CD14-positive monocyte (primary cell): ENCODE results near the gene FLT1. TPM values are rescaled to one million over a fixed set of nuclear protein-coding genes. Genes with fewer than 3 reads are reported as not detected.

Experiments used
- DNase-seq, 3 donors: peaks; one replicate each; pipeline ENCODE4 v3.0.0-alpha.2; 2011 to 2022
- H2AFZ ChIP-seq: 2 replicates; pipeline ENCODE4 v1.6.0; 2012; ENCODE audit warnings: mild to moderate bottlenecking, low read depth, low read length, inconsistent platforms; ENCODE audit not compliant: insufficient read depth, poor library complexity, severe bottlenecking
- H3K27ac ChIP-seq, 2 donors: 1 replicate in 1 of 2; 2 replicates in 1 of 2; pipeline ENCODE4 v1.5.1; 2012 to 2013; ENCODE audit warnings: low read length in 2 of 2, control low read depth in 1 of 2, inconsistent platforms in 1 of 2, low read depth in 1 of 2, mild to moderate bottlenecking in 1 of 2
- H3K27me3 ChIP-seq, 2 donors: one replicate each; pipeline versions ENCODE4 v1.6.0 to v1.6.1; 2011 to 2013; ENCODE audit warnings: low read length in 2 of 2; ENCODE audit not compliant: control insufficient read depth in 2 of 2, insufficient read depth in 2 of 2
- H3K36me3 ChIP-seq, 2 donors: replicated peaks in 1 of 2; 1 replicate in 1 of 2; 2 replicates in 1 of 2; pipeline versions ENCODE4 v1.5.1 to v1.6.1; 2012 to 2013; ENCODE audit warnings: low read length in 2 of 2, control low read depth in 1 of 2, inconsistent platforms in 1 of 2, mild to moderate bottlenecking in 1 of 2; ENCODE audit not compliant: insufficient read depth in 2 of 2, control insufficient read depth in 1 of 2
- H3K4me1 ChIP-seq, 2 donors: 1 replicate in 1 of 2; 2 replicates in 1 of 2; pipeline versions ENCODE4 v1.5.1 to v1.6.1; 2012 to 2013; ENCODE audit warnings: low read length in 2 of 2, control low read depth in 1 of 2, inconsistent platforms in 1 of 2, mild to moderate bottlenecking in 1 of 2, moderate library complexity in 1 of 2; ENCODE audit not compliant: insufficient read depth in 2 of 2, control insufficient read depth in 1 of 2
- H3K4me2 ChIP-seq: replicated peaks from 2 replicates; pipeline ENCODE3; 2012; ENCODE audit warnings: low read length, moderate library complexity, mild to moderate bottlenecking; ENCODE audit not compliant: poor library complexity, severe bottlenecking; ENCODE audit errors: extremely low read depth
- H3K4me3 ChIP-seq, 3 experiments: fragments of 200-600 bp in 1 of 3; sonication (generic) in 1 of 3; replicated peaks in 1 of 3; 1 replicate in 2 of 3; 2 replicates in 1 of 3; pipeline ENCODE4 v1.5.1; 2011 to 2013; ENCODE audit warnings: low read length in 3 of 3, mild to moderate bottlenecking in 3 of 3, control low read depth in 2 of 3, low read depth in 2 of 3, inconsistent platforms in 1 of 3, moderate library complexity in 1 of 3
- H3K79me2 ChIP-seq: 2 replicates; pipeline ENCODE4 v1.6.0; 2012; ENCODE audit warnings: mild to moderate bottlenecking, control low read depth, inconsistent platforms, low read length, moderate library complexity; ENCODE audit not compliant: insufficient read depth
- H3K9ac ChIP-seq: 2 replicates; pipeline ENCODE4 v1.6.0; 2017; ENCODE audit warnings: low read length, mild to moderate bottlenecking; ENCODE audit not compliant: insufficient read depth, poor library complexity, severe bottlenecking
- H3K9me3 ChIP-seq, 2 donors: replicated peaks in 1 of 2; 1 replicate in 1 of 2; 2 replicates in 1 of 2; pipeline versions ENCODE4 v1.5.1 to v1.6.1; 2012 to 2013; ENCODE audit warnings: low read length in 2 of 2, control low read depth in 1 of 2; ENCODE audit not compliant: control insufficient read depth in 1 of 2, insufficient read depth in 1 of 2
- H4K20me1 ChIP-seq: 2 replicates; pipeline ENCODE4 v1.6.0; 2012; ENCODE audit warnings: mild to moderate bottlenecking, low read length, control low read depth, moderate library complexity; ENCODE audit not compliant: insufficient read depth
- H3K27ac Mint-ChIP-seq, 7 donors: one replicate each; pipeline ENCODE4 v1.8.0; 2020; ENCODE audit warnings: mild to moderate bottlenecking in 7 of 7, mixed read lengths in 7 of 7, moderate library complexity in 6 of 7, inconsistent platforms in 2 of 7
- H3K27me3 Mint-ChIP-seq, 3 donors: one replicate each; pipeline ENCODE4 v1.8.0; 2021 to 2022; ENCODE audit warnings: low read depth in 3 of 3, mild to moderate bottlenecking in 3 of 3, mixed read lengths in 3 of 3, moderate library complexity in 3 of 3, inconsistent platforms in 1 of 3
- H3K36me3 Mint-ChIP-seq, 2 donors: one replicate each; pipeline ENCODE4 v1.8.0; 2020; ENCODE audit warnings: mixed read lengths in 2 of 2, inconsistent platforms in 1 of 2, mild to moderate bottlenecking in 1 of 2
- H3K4me1 Mint-ChIP-seq: one replicate; pipeline ENCODE4 v1.8.0; 2020; ENCODE audit warnings: mild to moderate bottlenecking, mixed read lengths
- H3K4me3 Mint-ChIP-seq, 2 donors: one replicate each; pipeline ENCODE4 v1.8.0; 2020; ENCODE audit warnings: mild to moderate bottlenecking in 2 of 2, mixed read lengths in 2 of 2, moderate library complexity in 1 of 2
- H3K9me3 Mint-ChIP-seq, 7 donors: one replicate each; pipeline ENCODE4 v1.8.0; 2020 to 2022; ENCODE audit warnings: mixed read lengths in 7 of 7, mild to moderate bottlenecking in 6 of 7, moderate library complexity in 6 of 7, inconsistent platforms in 2 of 7
- WGBS: methylation state at CpG from one replicate; pipeline ENCODE4 v1.1.5; 2013; ENCODE audit warnings: missing lambda C conversion rate; ENCODE audit not compliant: insufficient coverage; 5-methylcytosine and 5-hydroxymethylcytosine counted together
- intact Hi-C, 2 donors: fragments of 100-400 bp; cut with micrococcal nuclease; formaldehyde crosslinking; loops; one replicate each; pipeline versions ENCODE4 v1.15.0 to v1.15.1; 2023
- polyA plus RNA-seq, 3 donors: library from polyadenylated mRNA; depleted of rRNA in 1 of 3; unstranded in 2 of 3; stranded (reverse) in 1 of 3; fragments of 300-500 nt in 2 of 3; fragments of >200 nt in 1 of 3; fragmentation: Illumina TruSeq in 2 of 3; gene quantifications; 1 replicate in 2 of 3; 2 replicates in 1 of 3; pipeline ENCODE4 v1.2.3, GENCODE V29; 2012 to 2021
- TF ChIP-seq, protein P1 (sequence below): fragments of 200-600 bp; IDR thresholded peaks from one replicate; pipeline ENCODE4 v1.8.0; 2022; ENCODE audit warnings: antibody characterized with exemption, mild to moderate bottlenecking

FLT1 gene
- polyA plus RNA-seq, 3 donors: 0.28 TPM; not detected in 2

- peaks cover 23 to 32% of the 10 kb centered on the region in 2 donors for H3K27me3 ChIP-seq
- no peak overlapping the region for H3K27ac ChIP-seq
- peaks cover 26 to 54% (median 29%) of the 10 kb centered on the region in 3 donors for H3K27me3 Mint-ChIP-seq
- WGBS: no CpG with 5 or more reads among the region's 2 CpGs
- H3K4me2 ChIP-seq: no peak overlapping the region
- H3K9me3 Mint-ChIP-seq: no peaks in the 10 kb centered on the region
- H3K9me3 ChIP-seq: no peaks in the 10 kb centered on the region
- peaks cover 4 to 14% of the 10 kb centered on the region in 2 donors for H3K4me1 ChIP-seq
- no peaks in the 10 kb centered on the region for H4K20me1 ChIP-seq
- no peak for DNase-seq
- H3K27ac Mint-ChIP-seq: no peak overlapping the region
- H3K9ac ChIP-seq: no peak overlapping the region
- TF ChIP-seq, protein P1, sequence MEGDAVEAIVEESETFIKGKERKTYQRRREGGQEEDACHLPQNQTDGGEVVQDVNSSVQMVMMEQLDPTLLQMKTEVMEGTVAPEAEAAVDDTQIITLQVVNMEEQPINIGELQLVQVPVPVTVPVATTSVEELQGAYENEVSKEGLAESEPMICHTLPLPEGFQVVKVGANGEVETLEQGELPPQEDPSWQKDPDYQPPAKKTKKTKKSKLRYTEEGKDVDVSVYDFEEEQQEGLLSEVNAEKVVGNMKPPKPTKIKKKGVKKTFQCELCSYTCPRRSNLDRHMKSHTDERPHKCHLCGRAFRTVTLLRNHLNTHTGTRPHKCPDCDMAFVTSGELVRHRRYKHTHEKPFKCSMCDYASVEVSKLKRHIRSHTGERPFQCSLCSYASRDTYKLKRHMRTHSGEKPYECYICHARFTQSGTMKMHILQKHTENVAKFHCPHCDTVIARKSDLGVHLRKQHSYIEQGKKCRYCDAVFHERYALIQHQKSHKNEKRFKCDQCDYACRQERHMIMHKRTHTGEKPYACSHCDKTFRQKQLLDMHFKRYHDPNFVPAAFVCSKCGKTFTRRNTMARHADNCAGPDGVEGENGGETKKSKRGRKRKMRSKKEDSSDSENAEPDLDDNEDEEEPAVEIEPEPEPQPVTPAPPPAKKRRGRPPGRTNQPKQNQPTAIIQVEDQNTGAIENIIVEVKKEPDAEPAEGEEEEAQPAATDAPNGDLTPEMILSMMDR: no peak
- peak overlapping the region in 1 of 2 donors; percentile 36 for H3K4me3 Mint-ChIP-seq
- no peak overlapping the region for H3K4me3 ChIP-seq
- intact Hi-C loops: no loop called here
- H3K79me2 ChIP-seq: no peaks in the 10 kb centered on the region
- no peaks in the 10 kb centered on the region for H3K36me3 ChIP-seq
- H3K36me3 Mint-ChIP-seq: peaks cover 0 to 2% of the 10 kb centered on the region in 2 donors
- H2AFZ ChIP-seq: no peak overlapping the region
- H3K4me1 Mint-ChIP-seq: peaks cover 26% of the 10 kb centered on the region
These were observed 84.8 kb downstream of the FLT1 start for GRCh38 chr13:28410096-28410495.

- no peak overlapping the region for H3K9ac ChIP-seq
- H3K27me3 ChIP-seq: peaks cover 23 to 32% of the 10 kb centered on the region in 2 donors
- H3K27me3 Mint-ChIP-seq: peaks cover 26 to 54% (median 29%) of the 10 kb centered on the region in 3 donors
- peaks cover 4 to 14% of the 10 kb centered on the region in 2 donors for H3K4me1 ChIP-seq
- no peak overlapping the region for H2AFZ ChIP-seq
- no peaks in the 10 kb centered on the region for H4K20me1 ChIP-seq
- H3K9me3 ChIP-seq: no peaks in the 10 kb centered on the region
- peaks cover 0 to 2% of the 10 kb centered on the region in 2 donors for H3K36me3 Mint-ChIP-seq
- no peak for DNase-seq
- no peak overlapping the region for H3K4me2 ChIP-seq
- no peak overlapping the region for H3K4me3 ChIP-seq
- no peaks in the 10 kb centered on the region for H3K9me3 Mint-ChIP-seq
- H3K4me1 Mint-ChIP-seq: peaks cover 26% of the 10 kb centered on the region
- H3K27ac ChIP-seq: no peak overlapping the region
- TF ChIP-seq, protein P1: no peak
- no peak overlapping the region for H3K27ac Mint-ChIP-seq
- H3K4me3 Mint-ChIP-seq: peak overlapping the region in 1 of 2 donors; percentile 36
- intact Hi-C loops: loop anchor here in 1 of 2 donors (10.0 kb wide), 1 partner anchor 55 kb away; no protein-coding TSS in a partner anchor
- no peaks in the 10 kb centered on the region for H3K79me2 ChIP-seq
- no peaks in the 10 kb centered on the region for H3K36me3 ChIP-seq
These were observed 85.3 kb downstream of the FLT1 start for GRCh38 chr13:28409648-28410047.
